ENCODE measurements around the gene GPR137C. TPM values are rescaled to one million over a fixed set of nuclear protein-coding genes. Genes with fewer than 3 reads are reported as not detected.

The GPR137C gene
- polyA plus RNA-seq (ENCODE audit: insufficient read length in 4 of 4) = 1 to 10 TPM; 6.7 to 9.7 (median 8.0) TPM

DNA sequence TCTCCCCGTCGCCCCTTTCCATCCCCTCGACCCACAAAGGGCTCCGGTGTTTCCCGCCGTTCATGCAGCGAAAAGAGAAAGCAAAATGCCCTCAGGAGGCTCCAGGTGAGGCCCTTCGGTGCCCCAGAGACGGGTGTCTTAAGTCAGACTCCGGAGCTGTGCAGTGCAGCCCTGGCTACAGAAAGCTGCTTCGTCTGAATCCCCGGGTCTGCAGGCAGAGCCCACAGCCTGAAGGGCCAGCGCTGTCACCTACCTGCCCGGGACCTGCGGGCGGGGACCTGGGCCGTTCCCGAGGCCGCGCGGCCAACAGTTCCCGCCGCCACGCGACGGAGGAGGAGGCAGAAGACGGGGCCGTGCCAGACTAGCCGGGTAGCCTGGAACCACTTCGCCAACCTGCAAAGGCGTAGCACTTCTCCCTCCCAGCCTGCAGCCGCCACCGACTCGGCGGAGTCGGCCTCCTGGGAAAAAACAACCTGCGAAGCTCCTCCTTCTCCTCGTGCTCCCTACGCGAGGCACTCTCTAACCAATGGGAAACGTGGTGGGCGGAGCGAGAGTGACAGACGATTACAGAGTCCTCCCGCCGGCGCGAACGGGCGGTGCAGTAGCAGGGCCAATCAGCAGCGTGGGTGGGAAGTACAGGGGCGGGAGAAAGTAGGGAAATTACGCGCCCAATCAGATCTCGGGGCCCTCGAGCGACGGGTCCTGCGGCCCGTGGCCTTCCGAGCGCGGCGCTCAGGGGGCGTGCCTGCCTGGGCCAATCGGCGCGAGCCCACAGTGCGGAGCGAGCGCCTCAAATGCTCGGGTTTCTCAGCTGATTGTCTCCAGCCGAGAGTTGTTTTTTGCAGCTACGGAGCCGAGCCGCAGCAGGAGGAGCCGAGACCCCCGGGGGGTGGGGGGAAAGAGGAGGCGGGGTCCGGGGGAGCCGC lies at the start of gene GPR137C, which contains the start of gene TXNDC16:
GPR137C (plus strand) TSS at position 774 of the 926 bp plus-strand sequence. CDS start 312 bp downstream, outside the sequence.
TXNDC16 (minus strand) TSS at position 443 of the 926 bp plus-strand sequence. CDS start 8,948 bp downstream, outside the sequence.
- DNase-seq (ENCODE audit: low read depth in 4 of 4, low spot score in 3 of 4) = peak; percentile 97 to 100 (median 99)

- DNase-seq (ENCODE audit: low read depth in 4 of 4, low spot score in 3 of 4) = no peak
Observed at GRCh38 chr14:52513249-52513648, 39.4 kb upstream of the GPR137C start.

GRCh38 chr14:52514046-52514811 lies 38.4 kb upstream of the GPR137C start:
- DNase-seq (ENCODE audit: low read depth in 4 of 4, low spot score in 3 of 4) = no peak

DNA sequence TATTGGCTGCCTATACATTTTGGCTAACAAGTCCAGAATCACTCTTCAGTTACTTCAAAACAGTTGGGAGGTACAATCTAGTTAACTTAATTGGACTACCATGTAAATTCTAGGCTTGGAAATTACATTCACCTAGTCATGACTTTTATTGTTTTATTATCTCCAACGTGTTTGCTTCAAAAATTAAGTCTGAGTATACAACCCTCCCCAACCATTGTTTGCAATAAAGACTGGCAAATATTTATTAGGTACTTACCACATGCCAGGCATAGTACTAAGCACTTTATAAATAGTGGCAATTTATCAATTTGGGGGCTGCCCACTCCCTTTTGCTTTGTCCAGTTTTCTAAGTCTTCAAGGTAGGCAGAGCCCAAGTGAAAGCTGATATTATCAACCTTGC lies 30.6 kb upstream of the GPR137C start:
- DNase-seq (ENCODE audit: low read depth in 4 of 4, low spot score in 3 of 4) = no peak

DNA sequence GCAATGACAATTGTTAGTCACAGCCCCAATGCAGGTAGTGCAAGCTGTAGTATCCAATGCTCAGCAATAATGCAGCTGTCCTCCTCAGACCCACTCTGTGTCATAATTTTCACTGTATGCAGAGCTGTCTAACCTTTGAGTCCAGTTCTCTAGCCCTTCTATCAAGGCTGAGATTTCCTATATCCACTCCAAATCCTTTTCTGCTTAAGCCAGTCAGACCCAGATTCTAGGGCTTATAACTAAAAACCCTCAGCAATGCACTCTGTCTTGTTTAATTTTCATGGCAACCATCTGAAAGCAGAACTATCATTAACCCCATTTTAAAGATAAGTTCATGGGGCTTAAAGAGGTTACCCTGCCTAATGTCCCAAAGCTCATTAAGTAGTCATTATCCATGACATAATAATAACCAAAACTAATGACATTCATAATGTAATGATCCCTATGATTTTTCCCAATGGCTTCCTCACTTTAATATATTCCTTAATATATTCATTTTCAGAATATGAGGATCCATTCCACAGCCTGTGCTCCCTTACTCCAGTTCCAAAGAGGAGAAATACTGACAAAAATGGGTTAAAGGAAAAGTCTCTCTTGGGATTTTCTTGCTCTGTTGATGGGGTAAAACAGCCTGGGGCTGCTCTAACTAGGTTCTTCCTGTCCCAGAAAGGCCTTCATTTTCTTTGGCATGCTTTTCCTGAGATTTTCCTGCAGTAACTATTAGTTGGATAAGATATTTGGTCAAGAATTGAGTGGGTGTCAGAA lies 29.9 kb upstream of the GPR137C start:
- DNase-seq (ENCODE audit: low read depth in 4 of 4, low spot score in 3 of 4) = no peak

- no peak for DNase-seq (ENCODE audit: low read depth in 4 of 4, low spot score in 3 of 4)
Observed at GRCh38 chr14:52527052-52527451, 25.6 kb upstream of the GPR137C start.

DNA sequence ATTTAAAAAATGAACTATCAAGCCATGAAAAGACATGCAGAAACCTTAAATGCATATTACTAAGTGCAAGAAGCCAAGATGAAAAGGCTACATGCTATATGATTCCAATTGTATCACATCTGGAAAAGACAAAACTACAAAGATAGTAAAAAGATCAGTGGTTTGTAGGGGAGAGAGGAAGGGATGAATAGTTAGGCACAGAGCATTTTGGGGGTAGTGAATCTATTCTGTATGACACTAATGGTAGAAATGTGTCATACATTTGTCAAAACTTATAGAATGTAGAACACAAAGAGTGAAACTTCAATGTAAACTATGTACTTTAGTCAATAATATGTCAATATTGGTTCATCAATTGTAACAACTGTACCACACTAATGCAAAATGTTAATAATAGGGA lies 21.2 kb upstream of the GPR137C start:
- no peak for DNase-seq (ENCODE audit: low read depth in 4 of 4, low spot score in 3 of 4)

DNA sequence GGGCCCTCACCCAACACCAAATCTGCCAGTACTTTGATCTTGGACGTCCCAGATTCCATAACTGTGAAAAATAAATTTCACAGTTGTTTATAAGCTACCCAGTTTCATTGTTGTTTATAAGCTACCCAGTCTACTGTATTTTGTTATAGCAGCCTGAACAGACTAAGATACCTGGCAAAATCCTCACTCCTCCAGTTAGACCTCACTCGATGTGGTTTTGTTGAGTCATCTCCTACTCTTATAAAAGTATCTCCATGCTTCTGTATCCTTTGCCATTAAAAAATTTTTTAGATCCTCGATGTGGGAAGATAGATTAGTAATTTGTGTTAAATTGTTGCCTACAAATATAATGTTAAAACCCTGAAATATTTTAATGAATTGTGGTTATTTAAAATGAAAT lies 16.4 kb upstream of the GPR137C start:
- no peak for DNase-seq (ENCODE audit: low read depth in 4 of 4, low spot score in 3 of 4)

- DNase-seq (ENCODE audit: low read depth in 4 of 4, low spot score in 3 of 4) = no peak
Observed at GRCh38 chr14:52538623-52539022, 14.0 kb upstream of the GPR137C start.

DNA sequence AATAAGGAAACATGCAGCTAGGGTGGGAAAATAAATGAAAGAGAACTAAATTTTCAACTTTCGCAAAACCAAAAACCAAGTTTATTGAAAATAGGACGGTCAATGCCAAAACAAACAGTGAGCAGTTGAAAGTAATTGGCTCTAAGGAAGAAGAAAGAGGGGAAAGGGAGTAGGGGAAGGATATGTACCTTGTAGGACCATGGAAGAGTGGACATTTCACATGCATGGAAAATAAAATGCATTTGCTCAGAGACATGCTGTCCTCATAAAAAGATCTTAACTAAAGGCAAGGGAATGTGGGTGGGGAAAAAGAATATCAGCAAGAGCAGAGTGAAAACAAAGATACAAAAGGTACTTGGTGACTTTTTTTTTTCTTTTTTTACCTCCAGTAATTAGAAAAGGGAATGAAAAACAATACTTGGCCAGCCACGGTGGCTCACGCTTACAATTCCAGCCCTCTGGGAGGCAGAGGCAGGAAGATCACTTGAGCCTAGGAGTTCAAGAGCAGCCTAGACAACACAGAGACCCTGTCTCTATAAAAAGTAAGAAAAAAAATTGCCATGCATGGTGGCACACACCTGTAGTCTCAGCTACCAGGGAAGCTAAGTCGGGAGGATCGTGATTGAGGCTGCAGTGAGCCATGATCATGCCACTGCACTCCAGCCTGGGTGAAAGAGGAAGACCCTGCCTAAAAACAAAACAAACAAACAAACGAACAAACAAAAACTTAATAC lies 6.9 kb upstream of the GPR137C start:
- no peak for DNase-seq (ENCODE audit: low read depth in 4 of 4, low spot score in 3 of 4)

- no peak for DNase-seq (ENCODE audit: low read depth in 4 of 4, low spot score in 3 of 4)
Observed at GRCh38 chr14:52546318-52546670, 6.3 kb upstream of the GPR137C start.

DNA sequence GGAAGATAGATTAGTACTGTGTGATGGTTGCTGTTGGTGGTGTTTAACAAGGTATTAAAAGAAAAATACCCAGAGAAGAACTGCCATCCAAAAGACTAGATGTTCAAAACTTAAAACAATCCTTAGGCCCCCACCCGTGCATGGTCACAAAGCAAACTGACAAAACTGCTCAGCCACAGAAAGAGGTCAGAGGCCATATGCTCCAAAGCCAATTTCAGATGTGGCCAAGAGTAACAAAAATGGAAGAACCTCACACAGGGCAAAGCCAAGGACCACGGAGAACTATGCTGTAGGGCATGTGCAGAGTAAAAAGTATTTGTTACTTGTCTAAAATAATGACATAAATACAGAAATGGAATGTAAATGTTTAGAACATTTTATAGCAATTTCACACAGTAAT lies 5.6 kb upstream of the GPR137C start:
- DNase-seq (ENCODE audit: low read depth in 4 of 4, low spot score in 3 of 4) = no peak

DNA sequence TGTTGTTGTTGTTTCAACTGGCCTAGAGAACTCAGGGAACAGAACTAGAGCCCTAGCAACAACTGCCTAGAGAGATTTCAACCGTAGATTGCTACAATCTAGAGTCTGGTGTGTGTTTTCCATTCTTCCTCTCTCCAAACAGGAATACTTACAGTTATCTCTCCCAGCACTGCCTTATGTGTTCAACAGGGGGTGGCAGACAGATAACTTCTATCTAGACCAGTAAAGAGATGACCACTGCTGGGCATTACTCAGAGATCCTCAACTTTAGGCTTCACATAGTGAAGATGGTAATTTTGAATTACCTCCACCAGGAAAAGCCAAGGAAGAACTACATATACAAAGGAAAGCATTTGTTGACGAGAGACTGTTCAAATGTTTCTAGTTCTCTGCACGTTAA lies 5.1 kb upstream of the GPR137C start:
- no peak for DNase-seq (ENCODE audit: low read depth in 4 of 4, low spot score in 3 of 4)

DNA sequence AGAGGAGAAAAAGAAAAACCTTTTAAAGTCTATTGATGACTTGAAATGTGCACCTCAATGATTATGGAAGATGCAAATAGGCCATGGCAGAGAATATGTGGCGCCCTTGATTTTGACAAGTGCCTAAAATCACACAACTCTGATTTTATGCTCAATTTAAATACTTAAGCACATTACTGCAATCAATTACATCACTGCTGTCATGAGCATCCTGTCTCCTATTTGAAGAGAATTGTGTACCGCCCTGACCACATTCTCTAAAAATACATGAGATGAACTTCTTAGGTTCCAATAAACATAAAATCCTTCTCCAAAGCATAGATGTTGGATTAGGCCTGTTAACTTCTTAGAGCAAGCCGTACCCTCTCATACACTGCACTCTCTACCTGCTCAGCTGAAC lies 2.0 kb upstream of the GPR137C start:
- DNase-seq (ENCODE audit: low read depth in 4 of 4, low spot score in 3 of 4) = no peak

DNA sequence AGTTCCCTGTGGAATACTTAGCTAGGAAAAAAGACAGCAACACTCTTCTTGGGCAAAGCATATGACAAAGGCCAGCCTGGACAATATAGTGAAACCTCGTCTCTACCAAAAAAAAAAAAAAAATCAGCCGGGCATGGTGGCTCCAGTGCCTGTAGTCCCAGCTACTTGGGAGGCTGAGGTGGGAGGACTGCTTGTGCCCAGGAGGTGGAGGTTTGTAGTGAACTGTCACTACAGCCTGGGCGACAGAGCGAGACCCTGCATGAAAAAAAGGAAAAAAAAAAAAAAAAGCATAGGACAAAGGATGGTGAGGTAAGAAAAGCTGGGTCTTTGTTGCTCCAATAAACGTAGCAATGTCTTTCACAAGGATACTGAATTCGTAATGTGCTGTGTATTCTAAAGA lies 1.4 kb upstream of the GPR137C start:
- DNase-seq (ENCODE audit: low read depth in 4 of 4, low spot score in 3 of 4) = no peak

GRCh38 chr14:52551696-52552062 lies 957 bp upstream of the GPR137C start:
- peak; percentile 20 to 40 (median 27) for DNase-seq (ENCODE audit: low read depth in 4 of 4, low spot score in 3 of 4)

DNA sequence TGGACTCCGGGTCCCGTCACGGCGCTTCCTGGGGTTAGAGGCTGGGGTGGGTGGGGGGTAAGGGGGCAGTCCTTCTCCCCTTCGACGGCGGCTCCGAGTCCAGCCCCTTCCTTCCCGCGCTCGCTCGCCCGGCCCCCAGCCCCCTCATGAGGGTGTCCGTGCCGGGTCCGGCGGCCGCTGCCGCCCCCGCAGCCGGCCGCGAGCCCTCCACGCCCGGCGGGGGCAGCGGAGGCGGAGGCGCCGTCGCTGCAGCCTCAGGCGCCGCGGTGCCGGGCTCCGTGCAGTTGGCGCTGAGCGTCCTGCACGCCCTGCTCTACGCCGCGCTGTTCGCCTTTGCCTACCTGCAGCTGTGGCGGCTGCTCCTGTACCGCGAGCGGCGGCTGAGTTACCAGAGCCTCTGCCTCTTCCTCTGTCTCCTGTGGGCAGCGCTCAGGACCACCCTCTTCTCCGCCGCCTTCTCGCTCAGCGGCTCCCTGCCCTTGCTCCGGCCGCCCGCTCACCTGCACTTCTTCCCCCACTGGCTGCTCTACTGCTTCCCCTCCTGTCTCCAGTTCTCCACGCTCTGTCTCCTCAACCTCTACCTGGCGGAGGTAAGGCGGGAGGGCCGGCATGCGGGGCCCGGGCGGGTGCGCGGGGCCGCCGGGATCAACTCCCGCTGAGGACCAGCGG lies 500 bp downstream of the GPR137C start:
- peak in 2 of 4 donors; percentile 9 to 41 for DNase-seq (ENCODE audit: low read depth in 4 of 4, low spot score in 3 of 4)

GRCh38 chr14:52553671-52554575 lies 1.3 kb downstream of the GPR137C start:
- DNase-seq (ENCODE audit: low read depth in 4 of 4, low spot score in 3 of 4) = peak; percentile 80 to 90 (median 82)

GRCh38 chr14:52558688-52559087 lies 6.1 kb downstream of the GPR137C start:
- no peak for DNase-seq (ENCODE audit: low read depth in 4 of 4, low spot score in 3 of 4)
